ENCODE data around the gene PPAN.

- TF ChIP-seq TARDBP (IDR thresholded peaks at IDR 0.05) (no peak), FOXK2 (IDR thresholded peaks at IDR 0.05) (no peak), ELF4 (IDR thresholded peaks at IDR 0.05) (no peak), FOXM1 (IDR thresholded peaks at IDR 0.05; ENCODE audit: borderline replicate concordance) (no peak), FOXA1 (IDR thresholded peaks at IDR 0.05) (no peak), BHLHE40 (IDR thresholded peaks at IDR 0.05; ENCODE audit: borderline replicate concordance) (no peak), PKNOX1 (IDR thresholded peaks at IDR 0.05) (no peak)
Measured at GRCh38 chr19:10133596-10133995, 27.4 kb downstream of the PPAN start.
